GM18519 (cell line): ENCODE measurements around the gene PSEN1.

ENCODE experiments used
- ATAC-seq: cut with Tn5 transposase; IDR thresholded peaks from one replicate; pipeline ENCODE4 v1.9.1; 2021; ENCODE audit warnings: mild to moderate bottlenecking, moderate library complexity; ENCODE audit not compliant: unreplicated experiment, low FRiP score

Gene PSEN1

GRCh38 chr14:73264885-73265720, 128.8 kb downstream of the PSEN1 start:
- no peak for ATAC-seq

- no peak for ATAC-seq
These were observed 129.4 kb downstream of the PSEN1 start for GRCh38 chr14:73265721-73266046.

DNA sequence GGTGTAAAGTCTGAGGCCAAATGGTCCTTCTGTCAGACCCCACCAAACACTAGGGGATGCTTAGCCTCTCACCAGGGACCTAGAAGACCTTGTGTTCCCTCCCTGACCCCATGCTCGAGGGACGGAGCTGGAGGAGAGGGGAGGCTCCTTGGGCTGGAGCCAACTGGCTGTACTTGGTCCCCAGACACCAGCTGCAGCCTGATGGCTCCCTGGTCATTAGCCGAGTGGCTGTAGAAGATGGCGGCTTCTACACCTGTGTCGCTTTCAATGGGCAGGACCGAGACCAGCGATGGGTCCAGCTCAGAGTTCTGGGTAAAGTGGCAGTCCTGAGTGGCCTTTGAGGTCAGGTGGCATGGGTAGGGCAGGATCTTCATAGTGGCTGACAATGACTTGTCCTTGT, 130.0 kb downstream of the PSEN1 start:
- no peak for ATAC-seq

GRCh38 chr14:73267474-73267873, 131.2 kb downstream of the PSEN1 start:
- ATAC-seq = no peak

DNA sequence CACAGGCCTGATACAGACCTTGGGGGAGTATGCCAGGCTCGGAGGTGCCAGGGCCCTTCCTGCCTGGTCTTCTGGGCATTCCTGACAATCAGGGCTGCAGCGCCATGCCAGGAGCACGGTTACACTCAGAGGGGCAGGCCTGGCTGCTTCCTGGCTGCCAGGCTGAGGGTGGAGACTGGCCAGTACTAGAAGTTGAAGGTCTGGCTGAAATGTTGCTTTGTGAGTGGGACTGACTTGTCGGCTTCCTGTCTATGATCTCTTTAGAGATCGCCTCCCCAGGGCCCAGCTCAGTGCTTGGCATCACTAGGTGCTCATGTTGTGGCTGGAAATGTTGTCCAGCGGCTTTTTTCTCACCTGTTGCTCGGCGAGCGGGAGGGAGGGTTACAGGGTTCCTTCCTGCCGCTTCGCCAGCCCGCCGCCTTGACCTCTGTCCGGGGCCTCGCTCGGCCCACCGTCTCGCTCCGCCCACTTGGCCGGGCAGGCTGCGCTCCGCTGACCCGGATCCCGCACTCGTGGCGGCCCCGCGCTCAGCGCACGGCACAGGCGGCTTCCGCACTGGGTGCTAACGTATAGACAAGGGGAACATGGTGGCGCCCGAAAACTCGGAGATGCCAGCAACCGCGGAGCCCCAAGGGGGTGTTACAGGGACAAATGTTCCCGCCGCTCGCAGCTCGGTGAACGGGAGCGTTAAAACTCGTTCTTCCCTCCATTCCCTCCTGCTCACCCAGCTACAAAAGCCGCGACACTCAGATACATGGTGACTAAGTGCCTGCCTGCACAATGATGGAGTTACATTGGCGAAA, 133.6 kb downstream of the PSEN1 start:
- no peak for ATAC-seq

DNA sequence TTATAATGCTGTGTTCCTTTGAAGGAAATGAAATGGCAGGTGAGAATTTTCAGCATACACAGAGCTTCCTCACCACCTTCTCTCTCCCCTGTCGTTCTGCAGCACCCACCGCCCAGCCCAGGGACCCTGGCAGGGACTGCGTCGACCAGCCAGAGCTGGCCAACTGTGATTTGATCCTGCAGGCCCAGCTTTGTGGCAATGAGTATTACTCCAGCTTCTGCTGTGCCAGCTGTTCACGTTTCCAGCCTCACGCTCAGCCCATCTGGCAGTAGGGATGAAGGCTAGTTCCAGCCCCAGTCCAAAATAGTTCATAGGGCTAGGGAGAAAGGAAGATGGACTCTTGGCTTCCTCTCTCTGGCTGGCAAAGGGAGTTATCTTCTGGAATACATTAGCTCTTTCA, 136.1 kb downstream of the PSEN1 start:
- ATAC-seq = no peak
